NCI-H82 treated with DMSO at 0.1 percent for 48 hours (cell line): Measurements from ENCODE around the gene OR10A7.
A peak's percentile ranks its signal among the peaks of the same experiment; 100 is the strongest.
"Not testable (repeated sequence)": the region's sequence is repeated elsewhere in the genome, so short reads cannot be mapped to it uniquely, and the experiment has no call there.

Experiments
- DNase-seq: peaks from one replicate; lab custom pipeline; 2025; ENCODE audit not compliant: unreplicated experiment; lab: John Stamatoyannopoulos, UW

Gene OR10A7, protein sequence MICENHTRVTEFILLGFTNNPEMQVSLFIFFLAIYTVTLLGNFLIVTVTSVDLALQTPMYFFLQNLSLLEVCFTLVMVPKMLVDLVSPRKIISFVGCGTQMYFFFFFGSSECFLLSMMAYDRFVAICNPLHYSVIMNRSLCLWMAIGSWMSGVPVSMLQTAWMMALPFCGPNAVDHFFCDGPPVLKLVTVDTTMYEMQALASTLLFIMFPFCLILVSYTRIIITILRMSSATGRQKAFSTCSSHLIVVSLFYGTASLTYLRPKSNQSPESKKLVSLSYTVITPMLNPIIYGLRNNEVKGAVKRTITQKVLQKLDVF

DNA sequence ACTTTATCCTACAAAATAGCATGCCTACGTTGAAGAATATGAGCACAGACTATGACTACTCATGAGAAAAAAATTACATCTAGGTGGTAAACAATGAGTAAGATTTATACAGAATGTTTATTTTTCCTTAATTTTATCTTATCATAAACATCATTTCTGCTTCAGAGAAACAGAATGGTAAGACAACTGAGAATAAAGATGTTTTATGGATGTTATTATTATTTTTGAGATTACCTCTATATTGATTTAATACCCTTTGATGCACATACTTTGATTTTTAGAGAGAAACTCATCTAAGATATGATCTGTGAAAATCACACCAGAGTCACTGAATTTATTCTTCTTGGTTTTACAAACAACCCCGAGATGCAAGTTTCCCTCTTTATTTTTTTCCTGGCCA is at the start of gene OR10A7:
TSS of gene OR10A7 (plus strand) at position 301 of the 400 bp plus-strand sequence. CDS start at position 301, 0 bp downstream.
- DNase-seq, result no peak

DNA sequence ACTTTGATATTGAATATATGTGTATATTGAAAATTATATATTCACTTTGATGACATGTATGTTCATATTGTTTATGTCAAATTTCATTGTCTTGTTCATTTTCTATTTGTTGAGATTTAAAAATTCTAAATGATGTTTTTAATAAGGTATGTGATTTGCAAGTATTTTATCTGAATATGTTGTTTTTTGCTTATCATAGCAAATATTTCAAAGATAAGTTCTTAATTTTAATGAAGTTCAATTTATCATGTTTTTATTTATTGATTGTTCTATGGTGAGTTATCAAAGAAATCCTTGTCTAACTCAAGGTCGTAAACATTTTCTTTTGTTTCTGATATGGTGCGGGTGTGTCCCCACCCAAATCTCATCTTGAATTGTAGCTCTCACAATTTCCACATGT is 49.4 kb upstream of the OR10A7 start:
- no peak for DNase-seq

DNA sequence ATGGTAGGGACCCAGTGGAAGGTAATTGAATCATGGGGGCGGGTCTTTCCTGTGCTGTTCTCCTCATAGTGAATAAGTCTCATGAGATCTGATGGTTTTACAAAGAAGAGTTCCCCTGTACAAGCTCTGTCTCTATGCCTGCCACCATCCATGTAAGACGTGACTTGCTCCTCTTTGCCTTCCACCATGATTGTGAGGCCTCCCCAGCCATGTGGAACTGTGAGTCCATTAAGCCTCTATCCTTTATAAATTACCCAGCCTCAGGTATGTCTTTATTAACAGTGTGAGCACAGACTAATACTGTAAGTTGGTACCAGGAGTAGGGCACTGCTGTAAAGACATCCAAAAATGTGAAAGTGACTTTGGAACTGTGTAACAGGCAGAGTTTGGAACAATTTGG is 49.0 kb upstream of the OR10A7 start:
- not testable (repeated sequence) for DNase-seq

DNA sequence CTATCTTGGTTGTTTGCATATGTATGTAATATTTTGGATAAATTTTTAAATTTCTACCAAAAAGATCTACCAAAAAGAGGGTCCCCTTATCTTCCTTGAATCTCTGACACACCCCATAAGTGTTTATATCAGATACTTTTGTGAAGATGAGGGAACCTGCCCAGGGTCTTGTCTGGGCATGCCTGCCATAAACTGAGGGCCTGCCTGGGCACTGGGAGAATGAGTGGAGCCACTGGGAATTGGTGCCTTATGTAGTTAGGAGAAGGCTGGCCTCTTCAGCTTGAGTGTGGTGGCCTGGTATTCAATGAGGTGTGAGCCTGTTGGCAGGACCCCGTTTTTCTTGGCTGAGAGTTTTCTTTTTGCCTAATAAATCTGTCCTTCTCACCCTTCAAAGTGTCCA is 48.1 kb upstream of the OR10A7 start:
- DNase-seq, result no peak

DNA sequence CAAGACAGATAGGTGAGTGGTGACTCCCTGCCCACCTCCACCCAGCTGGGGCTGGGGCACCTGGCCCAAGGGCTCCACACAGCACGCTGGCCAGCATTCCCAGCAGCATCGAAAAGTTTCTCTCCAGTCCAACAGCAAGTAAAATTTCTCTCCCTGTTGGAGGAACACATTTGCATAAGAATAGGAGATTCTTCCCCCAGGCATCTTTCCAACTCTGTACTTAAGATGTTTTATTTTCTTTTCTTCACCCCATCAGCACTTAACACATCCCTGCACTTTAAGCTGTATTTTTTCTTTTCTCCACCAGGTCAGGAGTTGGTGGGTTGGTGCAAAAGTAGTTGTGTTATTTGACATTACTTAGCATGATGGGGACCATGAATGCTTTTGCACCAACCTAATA is 47.4 kb upstream of the OR10A7 start:
- DNase-seq, result no peak

DNA sequence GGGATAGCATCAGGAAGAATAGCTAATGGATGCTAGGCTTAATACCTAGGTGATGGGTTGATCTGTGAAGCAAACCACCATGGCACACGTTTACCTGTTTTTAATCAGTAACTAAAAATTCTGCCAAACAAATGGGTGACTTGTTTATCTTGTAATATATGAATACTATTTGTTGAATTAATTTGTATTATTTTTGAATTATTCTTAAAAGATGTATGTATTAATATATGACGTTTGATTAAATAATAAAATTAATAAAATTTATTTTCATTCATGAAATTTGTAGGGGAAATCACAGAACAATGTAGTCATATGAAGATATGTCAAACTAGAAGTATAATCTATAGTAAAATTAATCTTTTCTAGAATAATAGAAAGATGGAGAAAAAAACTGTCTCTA is 32.3 kb upstream of the OR10A7 start:
- DNase-seq, result no peak

DNA sequence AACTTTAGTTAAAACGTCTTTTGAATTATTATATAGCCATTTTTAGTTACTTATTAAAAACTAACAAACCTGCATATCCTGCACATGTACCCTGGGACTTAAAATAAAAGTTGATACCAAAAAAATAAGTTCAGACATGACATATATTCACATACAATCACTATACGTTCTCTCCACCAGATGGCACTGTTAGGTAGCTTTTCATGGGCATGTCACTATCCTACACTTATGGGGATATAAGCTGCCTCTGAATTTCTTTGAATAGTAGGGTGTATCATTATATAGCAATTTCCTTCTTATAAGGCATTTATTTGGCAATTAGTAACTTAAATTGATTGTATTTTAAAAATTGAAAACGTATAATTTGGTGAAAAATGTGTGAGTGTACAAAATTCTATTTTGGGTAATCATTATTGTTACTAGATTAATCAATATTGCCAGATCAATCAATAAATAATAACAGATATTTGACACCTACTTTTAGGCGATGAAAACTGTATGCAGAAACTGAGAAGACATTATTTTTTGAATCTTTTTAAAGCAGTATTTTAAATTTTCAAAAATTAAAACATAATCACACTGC is 31.8 kb upstream of the OR10A7 start:
- peak; percentile 75 for DNase-seq

DNA sequence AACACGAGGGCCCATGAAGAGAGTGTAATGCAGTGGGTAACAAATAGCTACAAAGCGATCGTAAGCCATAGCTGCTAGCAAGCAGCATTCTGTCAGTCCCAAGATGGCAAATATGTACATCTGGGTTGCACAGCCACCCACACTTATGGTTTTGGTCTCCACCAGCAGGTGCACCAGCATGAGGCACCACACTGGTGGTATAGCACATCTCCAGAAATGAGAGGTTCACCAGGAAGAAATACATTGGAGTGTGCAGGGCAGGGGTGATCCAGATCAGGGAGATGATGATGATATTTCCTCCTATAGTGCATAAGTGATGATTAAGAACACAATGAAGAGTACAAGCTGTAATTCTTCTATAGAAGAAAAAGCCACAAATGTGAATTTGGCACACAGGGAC is 26.4 kb upstream of the OR10A7 start:
- no peak for DNase-seq

DNA sequence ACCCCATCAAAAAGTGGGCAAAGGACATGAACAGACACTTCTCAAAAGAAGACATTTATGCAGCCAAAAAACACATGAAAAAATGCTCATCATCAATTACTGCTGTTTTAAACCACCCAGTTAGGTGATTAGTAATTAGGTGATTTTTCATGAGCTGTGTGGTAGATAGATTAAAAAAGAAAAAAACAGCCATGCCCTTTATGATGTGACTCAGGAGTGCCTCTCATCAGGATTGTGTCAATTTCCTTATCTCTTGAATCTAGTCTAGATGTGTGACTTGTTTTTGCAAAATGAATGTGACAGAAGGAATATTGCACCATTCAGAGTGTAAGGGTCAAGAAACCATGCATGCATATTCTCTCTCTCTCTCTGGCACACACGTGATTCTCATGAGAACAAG is 5.7 kb downstream of the OR10A7 start:
- DNase-seq, result no peak

DNA sequence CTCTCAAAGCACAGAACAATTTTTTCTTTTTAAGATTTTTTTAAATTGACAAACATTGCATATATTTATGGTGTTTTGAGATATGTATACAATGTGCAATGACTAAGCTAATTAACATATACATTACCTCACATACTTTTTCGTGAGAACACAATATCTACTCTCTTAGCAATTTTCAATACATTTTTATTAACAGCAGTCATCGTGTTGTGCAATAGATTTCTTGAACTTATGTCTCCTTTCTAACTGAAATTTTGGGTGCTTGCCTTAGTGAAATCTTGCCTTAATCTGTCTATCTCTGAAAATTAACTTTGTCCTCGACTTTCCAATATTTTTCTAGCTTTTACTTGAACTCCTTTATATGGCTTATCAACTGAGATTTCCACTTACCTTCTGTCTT is 6.8 kb downstream of the OR10A7 start:
- DNase-seq, result no peak

DNA sequence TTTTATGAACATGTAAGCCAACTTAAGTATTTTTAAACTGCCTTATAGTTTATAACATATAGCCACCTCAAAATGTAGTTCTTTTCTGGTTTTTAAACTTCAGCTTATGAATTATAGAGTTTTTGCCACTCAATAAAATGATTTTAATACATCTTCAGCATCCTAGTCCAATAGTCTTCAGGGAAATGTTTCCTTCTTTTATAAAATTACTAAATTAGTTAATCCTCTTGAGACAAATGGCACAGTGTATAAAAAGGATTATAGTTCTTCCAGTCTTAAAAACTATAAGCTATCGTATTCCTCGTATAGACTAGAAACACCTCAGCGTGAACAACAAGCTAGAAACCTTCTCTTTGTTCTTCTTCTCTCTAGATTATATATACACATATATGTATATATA is 23.5 kb downstream of the OR10A7 start, which contains the start of gene OR6C74:
TSS of gene OR6C74 (plus strand) at position 301 of the 400 bp plus-strand sequence. CDS start 2,679 bp downstream, outside the sequence.
- no peak for DNase-seq

DNA sequence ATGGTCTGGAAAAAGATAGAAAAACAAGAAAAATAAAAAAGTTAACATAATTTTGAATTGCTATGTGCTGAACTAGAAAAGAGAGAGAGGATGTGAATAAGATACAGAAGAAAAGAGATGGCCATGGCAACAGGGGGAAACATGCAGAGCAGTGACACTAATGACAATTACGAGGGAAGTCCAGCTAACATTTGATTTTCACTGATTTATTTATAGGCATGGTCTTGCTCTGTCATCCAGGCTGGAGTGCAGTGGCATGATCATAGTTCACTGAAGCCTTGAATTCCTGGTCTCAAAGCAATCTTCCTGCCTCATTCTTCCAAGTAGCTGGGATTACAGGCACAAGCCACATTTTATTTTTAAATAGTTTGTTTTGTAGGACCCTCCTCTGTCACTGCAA is 25.3 kb downstream of the OR10A7 start:
- no peak for DNase-seq

DNA sequence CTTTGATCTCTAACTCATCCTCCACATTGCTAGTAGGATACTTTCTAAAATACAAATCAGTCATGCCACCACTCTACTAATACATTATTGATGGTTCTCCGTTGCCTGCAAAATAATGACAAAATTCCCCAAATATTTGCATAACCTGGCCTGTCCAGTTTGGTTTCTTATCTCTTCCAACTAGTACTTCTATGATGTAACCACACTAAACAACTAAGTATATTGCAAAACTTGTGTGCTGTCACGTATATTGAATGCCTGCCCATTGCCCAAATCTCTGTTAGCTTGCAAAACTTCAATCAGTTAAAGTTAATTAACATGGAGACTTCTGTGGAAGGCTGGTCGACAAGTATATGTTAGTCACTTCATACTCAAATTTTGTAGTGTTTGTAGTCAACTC is 30.1 kb downstream of the OR10A7 start:
- no peak for DNase-seq

DNA sequence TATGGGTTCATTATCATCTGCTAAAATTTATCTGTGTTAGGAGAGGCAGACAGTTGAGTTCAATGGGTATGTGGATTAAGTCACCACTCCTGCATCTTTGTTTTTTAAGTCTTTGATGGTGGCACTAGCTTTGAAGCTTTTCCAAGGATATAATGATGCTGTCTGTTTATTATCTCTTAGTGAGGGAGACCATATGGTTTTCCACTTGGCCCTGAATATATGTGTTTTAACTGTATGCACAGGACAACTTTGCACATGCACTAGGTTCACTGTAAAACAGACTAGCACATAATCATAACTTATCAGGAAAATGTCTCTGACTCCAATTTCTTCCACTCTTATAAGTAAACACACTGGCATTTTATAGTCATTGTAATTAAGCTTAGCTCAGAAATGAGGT is 32.5 kb downstream of the OR10A7 start:
- no peak for DNase-seq

DNA sequence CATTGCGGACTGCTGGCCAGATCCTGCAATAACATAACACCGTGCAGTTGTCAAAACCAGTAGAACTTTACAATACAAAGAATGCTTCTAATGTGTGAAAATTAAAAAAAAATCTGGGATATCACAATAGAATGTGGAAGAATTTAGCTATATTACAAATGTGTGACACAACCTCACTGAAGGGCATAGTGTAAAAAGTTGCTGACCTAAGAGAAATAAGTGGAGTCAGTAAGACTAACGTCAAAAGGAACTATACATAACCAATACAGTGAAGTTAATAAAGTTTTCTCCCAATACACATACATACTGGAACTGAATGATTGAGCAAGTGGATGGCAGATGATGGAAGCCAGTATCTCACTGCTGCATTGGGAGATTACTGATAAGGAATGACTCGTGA is 36.0 kb downstream of the OR10A7 start:
- no peak for DNase-seq

DNA sequence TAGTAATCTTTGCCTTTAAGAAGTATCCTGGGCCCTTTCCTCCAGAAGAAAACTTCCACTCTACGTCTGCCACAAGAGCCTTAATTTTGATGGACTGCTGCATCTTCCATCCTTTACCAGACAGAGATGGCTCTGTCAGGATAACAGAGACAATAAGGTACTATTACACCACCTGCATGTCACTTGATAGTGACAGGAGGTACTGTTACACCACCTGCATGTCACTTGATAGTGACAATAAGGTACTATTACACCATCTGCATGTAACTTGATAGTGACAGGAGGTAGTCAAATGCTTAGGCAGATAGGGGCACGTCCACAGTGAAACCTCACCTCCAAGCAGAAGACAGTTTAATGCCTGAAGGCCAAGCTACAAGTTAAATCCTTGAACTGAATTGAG is 37.5 kb downstream of the OR10A7 start:
- no peak for DNase-seq
